Measurements from ENCODE around the gene SRA1.

The SRA1 gene

DNA sequence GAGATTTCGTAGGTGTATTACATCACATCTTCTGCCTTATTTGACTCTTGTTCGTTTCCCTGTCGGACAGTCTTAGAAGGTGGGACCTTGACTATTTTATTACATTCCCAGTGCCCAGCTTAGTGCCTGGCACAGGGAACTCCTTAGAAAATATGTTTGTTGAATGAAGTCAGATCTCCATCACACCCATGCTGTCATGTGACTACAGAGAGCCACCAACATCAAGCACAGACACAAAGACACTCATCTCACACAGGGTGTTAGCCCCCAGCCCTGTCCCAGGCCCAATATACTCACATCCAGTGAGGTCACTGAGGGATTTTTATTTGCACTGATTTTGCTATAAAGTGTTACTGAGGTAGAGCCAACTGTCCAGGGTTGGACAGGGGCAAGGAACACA lies 692 bp upstream of the SRA1 start:
- no peak overlapping the region; the same call in 1 of the 2 replicates for H3K4me3 ChIP-seq (ENCODE audit: low read depth, low read length)
- no peak for TF ChIP-seq CTCF (IDR thresholded peaks at IDR 0.05; ENCODE audit: low read depth, low read length)

DNA sequence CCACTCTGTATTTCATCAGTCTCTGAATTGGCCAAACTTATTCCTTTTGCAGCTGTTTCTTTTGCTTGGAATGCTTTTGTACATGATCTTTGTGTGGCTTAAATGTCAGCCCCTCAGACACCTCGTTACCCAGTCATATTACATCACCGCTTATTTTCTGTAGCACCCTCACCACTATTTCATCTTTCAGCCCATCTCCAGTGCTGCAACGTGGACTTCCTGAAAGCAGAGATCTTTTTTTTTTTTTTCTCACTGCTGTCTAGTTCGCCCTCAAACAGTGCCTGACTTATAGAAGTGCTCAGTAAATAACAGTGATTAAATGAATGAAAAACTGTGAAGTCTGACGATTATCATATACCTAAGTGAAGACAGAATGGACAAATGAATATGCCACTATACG lies 835 bp downstream of the SRA1 start:
- no peak for TF ChIP-seq CTCF (IDR thresholded peaks at IDR 0.05; ENCODE audit: low read depth, low read length)
- peak overlapping the region; percentile 82 for H3K4me3 ChIP-seq (ENCODE audit: low read depth, low read length)

- TF ChIP-seq CTCF (IDR thresholded peaks at IDR 0.05; ENCODE audit: low read depth, low read length): no peak
- peak overlapping the region; percentile 82 for H3K4me3 ChIP-seq (ENCODE audit: low read depth, low read length)
Observed at GRCh38 chr5:140555747-140556312, 1.4 kb downstream of the SRA1 start.

DNA sequence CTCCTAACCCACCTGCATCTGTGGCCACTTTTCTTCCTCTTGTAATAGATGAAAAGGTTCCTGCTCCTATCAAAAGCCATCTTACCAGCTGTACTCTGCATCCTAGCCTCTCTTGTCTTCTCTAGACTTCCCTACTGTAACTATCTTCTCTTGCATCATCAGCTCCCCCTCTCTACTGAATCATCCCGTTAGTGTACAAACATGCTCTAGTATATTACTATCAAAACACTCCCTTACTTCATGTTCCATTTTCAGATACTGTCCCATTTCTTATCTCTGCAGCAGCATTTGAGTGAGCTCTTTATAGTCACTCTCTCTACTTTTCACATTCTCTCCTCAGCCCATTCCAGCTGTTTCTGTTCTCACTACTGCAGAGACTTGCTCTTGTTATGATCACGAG lies 2.8 kb downstream of the SRA1 start:
- no peak for TF ChIP-seq CTCF (IDR thresholded peaks at IDR 0.05; ENCODE audit: low read depth, low read length)
- H3K4me3 ChIP-seq (ENCODE audit: low read depth, low read length): no peak overlapping the region

DNA sequence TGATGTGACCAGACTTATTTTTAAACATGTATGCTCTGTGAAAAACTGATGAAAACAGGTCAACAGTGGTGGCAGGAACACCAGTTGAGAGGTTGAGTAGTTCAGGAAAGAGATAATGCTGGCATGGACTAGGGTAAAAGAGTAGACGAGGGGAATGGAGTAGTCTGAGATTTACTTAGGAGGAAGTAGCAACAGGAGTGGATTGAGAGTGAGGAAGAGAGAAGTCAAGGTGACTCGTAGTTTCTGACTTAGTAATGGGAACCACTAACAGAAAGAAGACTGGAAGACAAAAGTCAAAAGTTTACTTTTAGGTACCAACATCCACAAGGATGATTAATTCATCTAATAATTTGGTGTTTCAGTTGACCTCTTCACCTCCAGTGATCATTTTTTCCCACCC lies 3.6 kb downstream of the SRA1 start:
- no peak overlapping the region for H3K4me3 ChIP-seq (ENCODE audit: low read depth, low read length)
- no peak for TF ChIP-seq CTCF (IDR thresholded peaks at IDR 0.05; ENCODE audit: low read depth, low read length)

GRCh38 chr5:140551872-140552271 lies 5.4 kb downstream of the SRA1 start:
- no peak for TF ChIP-seq CTCF (IDR thresholded peaks at IDR 0.05; ENCODE audit: low read depth, low read length)

GRCh38 chr5:140550147-140551079 lies 6.9 kb downstream of the SRA1 start:
- TF ChIP-seq CTCF (IDR thresholded peaks at IDR 0.05; ENCODE audit: low read depth, low read length): no peak
- no peak overlapping the region for H3K4me3 ChIP-seq (ENCODE audit: low read depth, low read length)

More at GRCh38 chr5:140551872-140552271, 5.4 kb downstream of the SRA1 start:
- no peak overlapping the region for H3K4me3 ChIP-seq (ENCODE audit: low read depth, low read length)
